SW480 (cell line): ENCODE measurements around the gene NUP54.

Source experiments
- DNase-seq: peaks from one replicate; pipeline ENCODE4 v3.0.0-alpha.2; 2016; ENCODE audit warnings: low spot score

The NUP54 gene, protein sequence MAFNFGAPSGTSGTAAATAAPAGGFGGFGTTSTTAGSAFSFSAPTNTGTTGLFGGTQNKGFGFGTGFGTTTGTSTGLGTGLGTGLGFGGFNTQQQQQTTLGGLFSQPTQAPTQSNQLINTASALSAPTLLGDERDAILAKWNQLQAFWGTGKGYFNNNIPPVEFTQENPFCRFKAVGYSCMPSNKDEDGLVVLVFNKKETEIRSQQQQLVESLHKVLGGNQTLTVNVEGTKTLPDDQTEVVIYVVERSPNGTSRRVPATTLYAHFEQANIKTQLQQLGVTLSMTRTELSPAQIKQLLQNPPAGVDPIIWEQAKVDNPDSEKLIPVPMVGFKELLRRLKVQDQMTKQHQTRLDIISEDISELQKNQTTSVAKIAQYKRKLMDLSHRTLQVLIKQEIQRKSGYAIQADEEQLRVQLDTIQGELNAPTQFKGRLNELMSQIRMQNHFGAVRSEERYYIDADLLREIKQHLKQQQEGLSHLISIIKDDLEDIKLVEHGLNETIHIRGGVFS

DNA sequence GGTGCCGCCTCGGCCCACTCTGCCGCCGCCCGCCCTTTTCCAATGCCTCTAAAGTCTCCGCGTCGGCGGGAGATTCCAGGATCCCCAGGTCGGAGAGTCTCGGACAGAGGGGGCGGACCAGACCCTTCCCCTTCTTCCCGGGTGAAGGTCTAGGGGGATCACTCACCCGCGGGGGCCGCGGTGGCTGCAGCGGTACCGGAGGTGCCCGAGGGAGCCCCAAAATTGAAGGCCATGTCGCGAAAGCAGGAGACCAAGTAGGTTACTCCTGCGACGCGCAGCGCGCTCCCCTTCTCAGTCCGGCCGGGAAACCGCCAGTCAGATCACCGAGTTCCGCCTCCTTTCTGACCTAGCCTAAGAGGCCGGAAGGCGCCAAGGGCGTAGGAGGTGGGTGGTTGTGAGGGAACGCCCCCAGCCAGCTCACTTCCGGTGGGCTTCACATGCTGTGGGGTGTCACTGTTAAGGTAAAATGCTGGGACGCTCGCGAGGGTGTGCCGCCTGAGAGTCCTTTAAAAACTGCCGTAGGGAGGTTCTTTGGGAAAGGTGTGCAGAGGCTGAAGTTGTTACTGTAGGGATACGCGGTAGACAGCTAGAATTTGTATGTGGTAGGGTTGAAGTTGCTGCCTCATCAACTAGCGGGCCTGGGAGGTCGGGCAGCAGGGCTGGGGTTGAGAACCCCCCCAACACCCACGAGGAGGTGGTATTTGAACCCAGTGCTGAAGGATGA lies at the start of gene NUP54:
Gene NUP54, minus strand, starts transcription at position 256 of the 724 bp plus-strand sequence. Its CDS starts 23 bp downstream, at position 233.
- peak; percentile 85 for DNase-seq

DNA sequence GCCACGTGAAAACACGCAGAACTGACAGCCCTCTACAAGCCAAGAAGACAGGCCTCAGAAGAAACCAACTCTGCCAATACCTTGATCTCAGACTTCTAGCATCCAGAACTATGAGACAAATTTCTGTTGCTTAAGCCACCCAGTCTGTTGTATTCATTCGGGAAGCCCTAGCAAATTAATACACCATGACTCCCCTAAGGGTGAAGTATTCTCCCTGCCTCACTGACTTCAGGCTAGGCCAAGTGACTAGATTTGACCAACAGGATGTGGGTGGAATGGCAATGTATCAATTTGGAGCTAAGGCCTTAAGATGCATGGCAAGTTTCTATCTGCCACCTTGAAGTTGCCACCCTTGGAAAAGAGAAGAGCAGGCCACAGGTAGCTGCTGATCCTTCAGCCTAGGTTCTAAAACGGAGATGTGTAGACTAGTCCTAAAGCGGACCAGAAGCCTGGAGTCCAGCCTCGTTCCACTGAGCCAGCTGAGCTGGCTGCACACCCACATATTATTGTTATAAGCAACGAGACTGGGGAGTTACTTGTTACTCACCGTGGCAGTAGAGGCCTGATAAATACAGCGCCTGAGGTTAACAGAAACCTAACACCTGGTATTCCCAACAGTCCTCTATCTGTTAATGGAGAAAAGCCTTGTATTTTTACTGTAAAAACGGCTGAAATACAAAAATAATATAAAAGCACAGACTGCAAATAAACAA lies 49.0 kb upstream of the NUP54 start:
- DNase-seq, result no peak

DNA sequence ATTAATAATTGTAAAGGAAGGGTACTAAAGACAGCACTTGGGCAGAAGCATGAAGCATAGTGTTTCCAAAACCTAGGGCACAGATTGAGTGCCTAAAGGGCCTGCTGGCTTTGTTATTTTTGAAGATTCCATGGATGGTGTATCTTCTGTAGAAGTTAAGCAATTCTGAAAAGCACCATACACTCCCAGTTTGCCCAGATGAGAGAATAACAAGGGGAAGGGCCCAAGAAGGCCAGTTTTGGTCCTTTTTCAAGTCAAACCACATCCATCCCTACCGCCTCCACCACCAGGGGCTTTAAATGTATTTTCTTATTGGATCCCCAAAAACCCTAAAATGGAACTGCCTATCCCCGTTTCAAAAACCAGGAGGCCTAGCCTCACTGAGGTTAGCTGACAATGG lies 48.2 kb upstream of the NUP54 start:
- no peak for DNase-seq

DNA sequence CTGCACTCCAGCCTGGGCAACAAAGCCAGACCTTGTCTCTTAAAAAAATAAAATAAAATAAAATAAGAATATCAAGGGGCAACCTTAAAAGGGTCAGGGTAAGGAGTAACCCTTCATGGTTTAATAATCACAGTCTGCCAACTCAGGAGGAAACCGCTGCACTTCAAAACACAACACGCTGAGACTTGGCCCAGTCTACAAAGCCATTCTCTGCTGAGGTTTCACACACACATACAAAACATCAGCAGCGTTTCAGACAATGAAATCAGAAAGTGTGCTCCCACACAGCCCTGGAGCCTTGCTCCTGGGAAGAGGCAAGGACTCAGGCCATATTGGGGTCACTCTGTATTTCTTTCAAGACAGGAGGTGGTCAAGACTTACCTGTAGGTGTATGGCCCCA lies 47.1 kb upstream of the NUP54 start:
- no peak for DNase-seq

DNA sequence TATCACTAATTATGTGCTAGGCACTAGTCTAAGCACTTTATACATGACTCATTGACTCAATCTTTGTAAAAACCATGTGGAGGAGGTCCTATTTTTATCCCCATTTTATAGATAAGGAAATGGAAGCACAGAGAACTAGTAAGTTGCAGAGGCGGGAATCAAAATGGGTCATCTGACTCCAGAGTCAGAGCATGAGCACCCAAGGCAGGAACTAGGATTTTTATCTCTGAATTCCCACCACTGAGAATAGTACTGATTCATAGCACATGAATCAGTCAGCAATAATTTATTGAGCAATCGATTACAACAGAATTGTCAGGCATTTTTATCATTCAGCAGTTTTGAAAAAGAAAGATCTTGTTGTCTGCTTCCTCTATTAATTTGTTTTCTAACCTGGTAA lies 46.1 kb upstream of the NUP54 start:
- no peak for DNase-seq

DNA sequence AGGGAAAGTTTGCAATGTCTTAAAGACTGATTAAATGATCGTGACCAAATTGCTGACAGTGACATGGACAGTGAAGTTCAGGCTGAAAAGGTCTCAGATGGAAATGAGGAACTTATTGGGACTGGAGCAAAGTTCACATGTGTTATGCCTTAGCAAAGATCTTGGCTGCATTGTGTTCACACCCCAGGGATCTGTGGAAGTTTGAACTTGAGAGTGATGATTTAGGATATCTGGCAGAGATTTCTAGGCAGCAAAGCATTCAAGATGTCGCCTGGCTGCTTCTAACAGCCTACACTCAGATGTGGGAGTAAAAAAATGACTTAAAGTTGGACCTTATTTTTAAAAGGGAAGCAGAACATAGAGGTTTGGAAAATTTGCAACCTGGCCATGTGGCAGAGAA lies 44.0 kb upstream of the NUP54 start:
- no peak for DNase-seq

DNA sequence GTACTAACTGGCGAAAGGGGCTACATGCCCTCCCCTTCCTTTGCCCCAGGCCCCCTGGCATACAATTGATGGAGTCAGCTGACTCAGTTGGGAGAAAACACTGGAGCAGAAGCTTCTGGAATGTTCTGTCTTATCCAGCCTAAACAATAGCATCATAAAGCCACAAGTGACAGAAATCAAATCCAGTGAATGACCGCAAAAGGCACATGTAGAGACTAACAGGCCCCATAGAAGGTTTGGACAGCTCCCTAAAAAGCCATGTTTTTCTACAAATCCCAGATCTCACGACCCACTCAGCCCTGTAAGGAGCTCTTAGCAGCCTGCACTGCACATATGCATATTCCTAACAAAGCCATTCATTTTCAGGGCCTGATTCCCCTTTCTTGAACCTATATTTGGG lies 40.4 kb upstream of the NUP54 start:
- DNase-seq, result no peak

DNA sequence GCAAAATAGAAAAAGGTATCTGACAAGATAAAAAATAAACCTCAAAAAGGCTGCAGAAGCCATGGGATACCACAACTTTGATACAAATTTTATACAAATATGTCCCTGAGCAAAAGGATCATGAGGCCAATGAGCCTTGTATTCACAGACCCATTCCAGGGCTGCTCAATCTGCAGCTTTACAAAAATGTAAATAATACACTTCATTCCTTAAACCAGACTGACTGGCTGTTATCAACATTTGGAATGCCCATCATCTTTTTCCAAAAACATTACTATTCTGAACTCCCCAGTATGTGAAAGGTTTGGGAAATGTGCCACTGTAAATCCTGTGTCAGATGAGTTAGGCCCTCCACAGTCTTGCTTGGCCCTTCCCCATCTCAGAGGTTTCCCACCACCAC lies 40.0 kb upstream of the NUP54 start:
- DNase-seq, result no peak

DNA sequence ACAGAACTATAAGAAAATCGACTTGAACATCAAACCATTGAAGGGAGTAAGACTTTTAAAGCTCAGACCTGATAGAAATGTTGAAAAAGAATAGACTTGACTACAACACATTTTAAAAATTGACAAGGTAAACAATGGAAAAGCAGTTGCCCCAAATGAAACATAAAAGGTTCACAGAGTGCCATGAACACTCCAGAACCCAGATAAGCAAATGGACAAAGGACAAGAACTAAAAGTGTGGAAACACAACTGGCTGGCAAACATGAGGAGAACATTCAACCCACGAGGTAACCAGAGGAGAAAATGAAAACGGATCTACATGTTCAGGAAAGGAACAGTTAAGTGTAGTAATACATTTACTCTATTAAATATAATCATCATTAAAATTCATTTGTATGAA lies 39.0 kb upstream of the NUP54 start:
- DNase-seq, result no peak

DNA sequence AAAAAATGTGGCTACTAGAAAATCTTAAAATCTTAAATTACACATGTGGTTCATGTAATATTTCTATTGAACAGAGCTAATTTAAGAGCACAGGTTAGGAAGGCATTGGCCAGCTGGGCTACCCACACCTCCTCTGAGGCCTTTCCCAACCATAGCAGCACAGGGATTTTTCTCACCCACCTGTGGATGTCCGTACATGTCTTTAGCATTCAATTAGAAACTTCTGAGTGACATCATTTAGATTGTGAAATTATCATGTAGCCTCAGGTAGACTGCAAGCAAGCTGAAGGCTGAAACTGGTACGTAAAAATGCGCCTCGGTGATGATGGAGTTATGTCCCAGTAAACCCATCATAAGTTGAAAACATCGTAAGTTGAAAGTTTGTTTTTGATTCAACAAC lies 34.3 kb upstream of the NUP54 start:
- DNase-seq, result no peak

DNA sequence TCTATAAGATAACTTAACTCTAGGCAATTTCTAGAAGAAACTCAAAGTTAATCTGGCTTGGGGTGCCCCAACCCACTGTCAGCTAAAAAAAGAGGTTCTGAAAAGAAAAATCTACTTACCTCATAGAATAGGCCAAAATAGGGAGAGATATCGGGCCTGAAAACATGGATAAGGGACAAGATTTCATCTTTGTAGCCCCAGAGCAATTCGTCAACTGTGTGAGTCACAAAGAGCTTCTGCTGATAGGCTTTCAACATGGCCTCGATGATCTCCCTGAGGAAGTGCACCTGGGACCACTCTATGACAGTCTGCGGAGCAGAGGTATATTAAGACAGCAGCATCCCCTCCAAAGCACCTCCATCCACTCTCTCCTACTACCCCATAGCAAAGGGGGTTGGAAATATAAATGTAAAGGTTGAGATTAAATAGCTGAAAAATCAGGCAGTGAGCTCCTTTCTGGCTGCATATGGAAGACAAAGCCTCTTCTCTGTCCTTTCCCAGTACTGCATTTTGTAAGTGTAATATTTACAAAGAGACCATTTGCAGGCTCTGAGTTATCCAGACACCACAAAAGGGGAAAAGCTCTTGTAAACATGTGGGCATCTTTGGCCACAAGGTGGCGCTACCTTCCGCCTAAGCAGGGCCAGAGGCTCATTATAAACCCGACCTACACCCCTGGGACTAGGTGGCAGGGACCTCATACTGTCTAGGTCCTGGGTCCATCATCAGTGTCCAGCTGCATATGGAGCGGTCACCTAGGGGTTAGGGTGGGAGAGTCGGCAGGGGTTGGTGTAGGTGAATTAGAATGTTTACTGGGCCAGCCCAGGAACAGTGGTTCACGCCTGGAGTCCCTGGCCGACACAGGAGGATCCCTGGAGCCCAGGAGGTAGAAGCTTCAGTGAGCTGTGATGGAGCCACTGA lies 31.5 kb upstream of the NUP54 start:
- DNase-seq, result peak; percentile 74

DNA sequence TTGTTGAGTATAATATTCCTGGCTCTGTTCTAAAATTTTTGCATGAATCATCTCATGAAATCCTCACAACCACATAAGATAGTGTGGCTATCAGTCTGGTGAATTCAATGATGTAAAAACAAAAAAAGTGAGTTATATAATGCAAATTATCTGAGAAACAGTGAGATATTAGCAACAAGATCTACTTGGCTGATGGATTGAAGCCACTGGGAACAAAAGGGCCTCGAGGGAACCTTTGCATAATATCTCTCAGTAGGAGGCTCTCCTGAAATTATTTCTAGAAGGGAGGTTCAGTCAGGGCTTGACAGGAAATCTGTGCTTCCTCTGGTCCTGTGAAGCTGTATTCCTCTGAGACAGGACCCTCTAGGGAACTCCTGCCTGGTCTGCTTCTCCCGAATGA lies 30.1 kb upstream of the NUP54 start:
- DNase-seq, result no peak

DNA sequence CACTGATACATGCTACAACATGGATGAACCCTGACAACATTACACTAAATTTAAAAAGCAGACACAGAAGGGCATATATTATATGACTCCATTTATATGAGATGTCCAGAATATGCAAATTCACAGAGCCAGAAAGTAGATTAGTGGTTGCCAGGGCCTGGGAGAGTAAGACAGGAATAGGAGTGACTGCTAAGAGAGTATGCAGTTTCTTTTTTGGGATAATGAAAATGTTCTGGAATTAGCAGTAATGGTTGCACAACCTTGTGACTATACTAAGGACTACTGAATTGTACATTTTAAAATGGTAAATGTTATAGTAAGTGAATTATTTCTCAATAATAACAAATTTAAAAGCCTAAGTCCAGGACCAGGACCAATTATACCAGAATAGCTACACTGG lies 29.5 kb upstream of the NUP54 start:
- no peak for DNase-seq

DNA sequence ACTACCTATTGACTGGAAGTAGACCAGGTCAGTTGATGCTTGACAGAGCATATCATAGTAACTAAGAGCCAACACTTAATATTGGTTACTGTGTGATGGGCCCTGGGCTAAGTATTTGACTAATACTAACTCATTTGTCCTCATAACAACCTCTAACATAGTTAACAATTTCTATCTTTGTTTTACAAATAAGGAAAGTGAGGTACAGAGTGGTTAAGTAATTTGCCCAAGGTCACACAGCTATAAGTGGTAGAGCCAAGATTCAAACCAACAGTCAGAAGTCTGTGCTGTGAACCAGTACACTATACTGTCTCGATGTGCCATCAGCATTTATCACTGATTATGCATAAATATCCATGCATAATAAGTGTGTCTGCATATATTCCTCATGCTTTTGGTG lies 27.1 kb upstream of the NUP54 start:
- DNase-seq, result no peak

DNA sequence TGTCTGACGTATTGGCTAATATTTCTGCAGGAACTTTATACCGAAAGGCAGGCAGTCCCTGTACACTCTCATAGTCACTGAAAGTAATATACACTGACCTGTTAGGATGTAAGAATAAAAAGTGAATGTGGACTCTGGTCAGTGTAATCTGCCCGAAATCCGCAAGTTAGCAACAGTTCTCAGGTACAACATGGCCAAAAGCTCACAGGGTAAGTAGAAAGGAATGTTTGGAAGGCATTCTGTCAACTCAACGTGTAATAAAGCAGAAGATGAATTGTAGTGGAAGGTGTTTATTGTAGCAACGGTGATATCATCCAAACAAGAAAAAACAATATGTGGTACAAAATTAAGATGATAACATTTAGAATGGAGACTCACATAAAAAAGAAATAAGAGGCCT lies 26.0 kb upstream of the NUP54 start:
- DNase-seq, result no peak

DNA sequence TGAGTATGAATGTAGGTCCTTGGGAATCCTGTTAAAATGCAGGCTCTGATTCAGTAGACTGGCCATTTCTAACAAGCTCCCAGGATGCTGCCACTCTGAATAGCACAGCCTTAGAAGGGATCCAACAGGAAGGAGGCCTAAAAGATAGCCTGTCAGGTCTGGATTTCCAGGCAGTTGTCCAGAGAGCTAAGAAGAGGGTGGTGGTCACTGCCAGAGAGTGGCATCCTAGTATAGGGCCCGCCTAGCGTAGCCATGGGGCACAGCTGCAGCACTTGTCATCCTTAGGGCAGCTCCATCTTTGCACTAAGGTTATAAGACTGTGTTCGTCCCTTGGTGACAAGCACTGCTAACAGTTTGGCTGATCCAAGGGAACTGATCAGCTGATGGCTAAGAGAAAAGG lies 20.5 kb upstream of the NUP54 start:
- DNase-seq, result no peak

DNA sequence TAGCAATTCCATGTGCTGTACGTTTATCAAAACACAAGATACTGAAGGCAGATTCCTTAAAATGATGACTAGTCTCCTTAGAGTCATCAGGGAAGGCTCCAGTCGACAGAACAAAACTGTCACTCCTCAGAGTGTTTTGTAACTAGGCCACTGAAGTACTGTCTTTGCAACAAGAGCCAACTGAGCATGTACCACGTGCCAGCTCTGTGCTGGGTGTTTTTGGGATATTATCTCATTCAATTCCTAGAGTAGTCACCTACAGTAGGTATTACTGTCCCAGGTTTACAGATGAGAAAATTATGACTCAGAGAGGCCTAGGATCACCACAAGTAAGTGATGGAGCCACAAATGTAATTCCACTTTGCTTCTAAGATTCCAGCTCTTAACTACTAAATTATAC lies 18.3 kb upstream of the NUP54 start:
- DNase-seq, result no peak

DNA sequence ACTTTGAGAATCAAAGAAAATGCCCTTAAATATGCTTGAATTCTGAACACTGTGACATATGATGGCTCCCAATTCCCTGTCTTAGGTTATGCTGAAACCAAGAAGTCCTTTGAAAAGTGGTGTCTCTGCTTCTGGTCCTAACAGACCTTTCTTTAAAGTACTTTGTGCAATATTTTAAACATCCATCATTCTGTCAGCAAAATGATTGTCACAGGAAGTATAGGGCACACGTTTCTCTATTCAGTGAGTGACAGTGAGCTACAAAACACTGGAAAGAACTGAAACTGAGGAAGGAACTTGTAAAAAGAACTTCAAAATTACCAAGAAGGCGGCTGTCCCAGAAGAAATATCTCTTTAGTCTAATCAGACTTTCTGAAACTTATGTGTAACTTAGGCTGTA lies 12.2 kb upstream of the NUP54 start:
- no peak for DNase-seq

DNA sequence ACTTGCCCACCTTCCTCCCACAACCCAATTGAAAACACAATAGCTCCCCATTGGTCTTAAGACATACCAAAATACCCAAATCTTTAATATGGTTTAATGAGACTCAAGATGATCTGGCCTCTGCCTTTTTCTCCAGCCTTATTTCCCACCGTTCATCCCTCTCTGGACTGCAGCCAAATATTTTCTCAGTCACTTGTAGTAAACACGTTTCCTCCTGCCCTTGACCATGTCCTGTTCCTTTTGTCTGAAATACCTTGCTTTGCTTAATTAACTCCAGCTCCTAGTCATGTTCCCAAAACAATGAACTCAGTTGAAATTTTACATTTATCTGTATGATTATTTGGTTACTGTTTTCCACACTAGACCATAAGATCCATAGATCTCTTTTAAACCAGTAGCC lies 8.4 kb upstream of the NUP54 start:
- no peak for DNase-seq

DNA sequence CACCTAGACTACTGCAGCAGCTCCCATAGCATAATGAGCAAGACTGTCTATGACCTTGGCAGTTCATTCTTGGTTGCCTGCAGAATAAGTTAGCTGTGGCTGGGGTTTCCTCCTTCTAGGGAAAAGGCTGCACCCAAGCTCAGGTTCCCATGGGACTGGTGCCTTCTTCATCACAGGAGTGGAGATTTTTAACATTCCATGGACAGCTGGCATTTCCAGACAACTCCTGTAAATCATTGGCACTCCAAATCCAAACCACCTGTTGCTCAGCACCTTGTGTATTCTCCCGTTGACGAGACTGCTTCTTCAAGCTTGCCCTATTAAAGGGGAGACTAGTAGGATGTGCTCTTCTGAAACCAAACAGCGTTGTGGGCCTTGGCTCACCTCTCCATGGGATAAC lies 7.8 kb upstream of the NUP54 start:
- DNase-seq, result no peak

DNA sequence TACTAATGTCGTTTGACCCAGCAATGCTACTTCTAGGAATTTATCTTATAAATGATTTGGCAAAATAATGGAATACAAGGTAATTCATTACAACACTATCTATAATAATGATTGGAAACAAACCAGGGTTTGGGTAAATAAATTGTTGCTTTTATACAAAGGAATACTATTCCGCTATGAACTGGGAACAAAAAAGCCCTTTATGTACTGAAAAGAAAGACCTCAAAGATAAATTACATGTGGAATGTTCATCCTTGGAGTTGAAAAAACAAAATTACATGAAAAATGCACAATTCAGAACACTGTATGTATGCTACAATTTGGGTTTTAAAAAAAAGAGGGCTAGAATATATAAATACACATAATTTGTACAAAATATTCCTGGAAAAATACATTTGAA lies 5.2 kb upstream of the NUP54 start:
- DNase-seq, result no peak
